Endothelial cell (in vitro differentiated cells): Measurements from ENCODE around the gene EPHX1. TPM values are rescaled to one million over a fixed set of nuclear protein-coding genes. Genes with fewer than 3 reads are reported as not detected.
"Not testable (repeated sequence)": the region's sequence is repeated elsewhere in the genome, so short reads cannot be mapped to it uniquely, and the experiment has no call there.

ENCODE experiments used
- DNase-seq: peaks from one replicate; pipeline ENCODE4 v3.0.0; 2021; ENCODE audit warnings: low spot score
- H3K27ac Mint-ChIP-seq: one replicate; pipeline ENCODE4 v1.8.0; 2021; ENCODE audit warnings: mixed read lengths, inconsistent platforms; ENCODE audit not compliant: unreplicated experiment
- H3K27me3 Mint-ChIP-seq: one replicate; pipeline ENCODE4 v1.8.0; 2021; ENCODE audit warnings: mild to moderate bottlenecking, moderate library complexity, mixed read lengths, inconsistent platforms; ENCODE audit not compliant: unreplicated experiment
- H3K36me3 Mint-ChIP-seq: one replicate; pipeline ENCODE4 v1.8.0; 2021; ENCODE audit warnings: mild to moderate bottlenecking, low read depth, mixed read lengths, inconsistent platforms; ENCODE audit not compliant: unreplicated experiment
- H3K4me1 Mint-ChIP-seq: one replicate; pipeline ENCODE4 v1.8.0; 2021; ENCODE audit warnings: mild to moderate bottlenecking, mixed read lengths, inconsistent platforms; ENCODE audit not compliant: unreplicated experiment
- H3K4me3 Mint-ChIP-seq: one replicate; pipeline ENCODE4 v1.8.0; 2021; ENCODE audit warnings: mild to moderate bottlenecking, mixed read lengths, inconsistent platforms; ENCODE audit not compliant: unreplicated experiment
- H3K9me3 Mint-ChIP-seq: one replicate; pipeline ENCODE4 v1.8.0; 2021; ENCODE audit warnings: mixed read lengths, inconsistent platforms; ENCODE audit not compliant: unreplicated experiment
- CTCF ChIP-seq: fragments of 200-600 bp; sonication (generic); IDR thresholded peaks from one replicate; pipeline ENCODE4 v1.5.0; 2021; ENCODE audit warnings: antibody characterized with exemption; ENCODE audit not compliant: unreplicated experiment
- total RNA-seq: library from RNA; stranded (reverse); fragmentation: NEBNext Ultra II Directional; extraction: Animal tissue kit (Norgen Biotek cat#: 25700); gene quantifications from one replicate; pipeline ENCODE4 v1.2.1, GENCODE V29; 2021; ENCODE audit not compliant: unreplicated experiment

The EPHX1 gene
- total RNA-seq, 1 donor from 2014 or later, result 45.0 TPM

- Mint-ChIP-seq H3K9me3 (no peaks in the 10 kb centered on the region), H3K27ac (no peak overlapping the region), H3K27me3 (peaks cover 9% of the 10 kb centered on the region), H3K4me3 (no peak overlapping the region), H3K4me1 (peaks cover 2% of the 10 kb centered on the region), H3K36me3 (no peaks in the 10 kb centered on the region)
- DNase-seq, result no peak
- no peak for TF ChIP-seq CTCF
These were observed 77.0 kb downstream of the EPHX1 start for GRCh38 chr1:225887030-225887314.

- not testable (repeated sequence) for H3K4me1 Mint-ChIP-seq, H3K27ac Mint-ChIP-seq, H3K27me3 Mint-ChIP-seq, H3K9me3 Mint-ChIP-seq, H3K36me3 Mint-ChIP-seq, DNase-seq
- peak overlapping the region; percentile 56 for H3K4me3 Mint-ChIP-seq
These were observed 77.8 kb downstream of the EPHX1 start for GRCh38 chr1:225887554-225888288.

- Mint-ChIP-seq H3K27me3 (peaks cover 6% of the 10 kb centered on the region), H3K36me3 (no peaks in the 10 kb centered on the region), H3K9me3 (no peaks in the 10 kb centered on the region), H3K4me1 (peaks cover 2% of the 10 kb centered on the region), H3K27ac (no peak overlapping the region), H3K4me3 (peak overlapping the region; percentile 56)
- TF ChIP-seq CTCF, result no peak
- no peak for DNase-seq
These were observed 78.5 kb downstream of the EPHX1 start for GRCh38 chr1:225888289-225888897.

GRCh38 chr1:225888898-225889601 is 79.1 kb downstream of the EPHX1 start, which contains the start of gene LEFTY1:
LEFTY1 (minus strand) TSS chr1:225889146; CDS start chr1:225889066, 80 bp downstream.
- Mint-ChIP-seq H3K4me1 (peaks cover under 1% of the 10 kb centered on the region), H3K36me3 (no peaks in the 10 kb centered on the region), H3K9me3 (no peaks in the 10 kb centered on the region), H3K4me3 (peak within 1 kb of the TSS; percentile 56), H3K27me3 (peaks cover 4% of the 10 kb centered on the region), H3K27ac (peak within 1 kb of the TSS; percentile 20)
- no peak for TF ChIP-seq CTCF
- no peak for DNase-seq

GRCh38 chr1:225889743-225890142 is 79.8 kb downstream of the EPHX1 start:
- no peaks in the 10 kb centered on the region for H3K36me3 Mint-ChIP-seq
- TF ChIP-seq CTCF, result no peak
- H3K27me3 Mint-ChIP-seq, result peaks cover 4% of the 10 kb centered on the region
- H3K27ac Mint-ChIP-seq, result peak overlapping the region; percentile 20
- no peaks in the 10 kb centered on the region for H3K9me3 Mint-ChIP-seq
- DNase-seq, result no peak
- H3K4me1 Mint-ChIP-seq, result no peaks in the 10 kb centered on the region
- no peak overlapping the region for H3K4me3 Mint-ChIP-seq
